Raji (cell line): Measurements from ENCODE around the gene AIP.
A peak's percentile ranks its signal among the peaks of the same experiment; 100 is the strongest.

Source experiments
- POLR2A ChIP-seq: IDR thresholded peaks from 2 replicates; pipeline ENCODE4 v1.6.1; 2011; ENCODE audit warnings: low read depth, low read length, control low read depth; ENCODE audit not compliant: insufficient read depth

Gene AIP

GRCh38 chr11:67482827-67483798, at the start of gene AIP:
Gene AIP, plus strand, starts transcription at chr11:67483026. Its CDS starts 133 bp downstream, at chr11:67483159.
- peak; percentile 68 for TF ChIP-seq POLR2A

- TF ChIP-seq POLR2A: no peak; the same call in 1 of the 2 replicates
These were observed 49.1 kb upstream of the AIP start for GRCh38 chr11:67433536-67434394.

- peak; percentile 61; the same call in 1 of the 2 replicates for TF ChIP-seq POLR2A
These were observed 48.4 kb upstream of the AIP start for GRCh38 chr11:67434395-67434881.

GRCh38 chr11:67435031-67435726, 47.6 kb upstream of the AIP start:
- peak; percentile 26 for TF ChIP-seq POLR2A

- no peak for TF ChIP-seq POLR2A
These were observed 46.9 kb upstream of the AIP start for GRCh38 chr11:67435727-67436458.

GRCh38 chr11:67436459-67437081, 46.3 kb upstream of the AIP start:
- TF ChIP-seq POLR2A: peak; percentile 65

GRCh38 chr11:67437082-67437808, 45.6 kb upstream of the AIP start, which contains the start of gene PTPRCAP:
Gene PTPRCAP, minus strand, starts transcription at chr11:67437682. Its CDS starts 63 bp downstream, at chr11:67437619.
- peak; percentile 95 for TF ChIP-seq POLR2A

- TF ChIP-seq POLR2A: peak; percentile 13; the same call in 1 of the 2 replicates
These were observed 45.0 kb upstream of the AIP start for GRCh38 chr11:67437809-67438157.

GRCh38 chr11:67438158-67438902, 44.5 kb upstream of the AIP start:
- peak; percentile 85 for TF ChIP-seq POLR2A

GRCh38 chr11:67439321-67440228, 43.3 kb upstream of the AIP start:
- TF ChIP-seq POLR2A: 0 out of 2 replicates have a peak, but pooled peaks have one; percentile 25
